ENCODE measurements around the gene ARFGAP1.

The ARFGAP1 gene

DNA sequence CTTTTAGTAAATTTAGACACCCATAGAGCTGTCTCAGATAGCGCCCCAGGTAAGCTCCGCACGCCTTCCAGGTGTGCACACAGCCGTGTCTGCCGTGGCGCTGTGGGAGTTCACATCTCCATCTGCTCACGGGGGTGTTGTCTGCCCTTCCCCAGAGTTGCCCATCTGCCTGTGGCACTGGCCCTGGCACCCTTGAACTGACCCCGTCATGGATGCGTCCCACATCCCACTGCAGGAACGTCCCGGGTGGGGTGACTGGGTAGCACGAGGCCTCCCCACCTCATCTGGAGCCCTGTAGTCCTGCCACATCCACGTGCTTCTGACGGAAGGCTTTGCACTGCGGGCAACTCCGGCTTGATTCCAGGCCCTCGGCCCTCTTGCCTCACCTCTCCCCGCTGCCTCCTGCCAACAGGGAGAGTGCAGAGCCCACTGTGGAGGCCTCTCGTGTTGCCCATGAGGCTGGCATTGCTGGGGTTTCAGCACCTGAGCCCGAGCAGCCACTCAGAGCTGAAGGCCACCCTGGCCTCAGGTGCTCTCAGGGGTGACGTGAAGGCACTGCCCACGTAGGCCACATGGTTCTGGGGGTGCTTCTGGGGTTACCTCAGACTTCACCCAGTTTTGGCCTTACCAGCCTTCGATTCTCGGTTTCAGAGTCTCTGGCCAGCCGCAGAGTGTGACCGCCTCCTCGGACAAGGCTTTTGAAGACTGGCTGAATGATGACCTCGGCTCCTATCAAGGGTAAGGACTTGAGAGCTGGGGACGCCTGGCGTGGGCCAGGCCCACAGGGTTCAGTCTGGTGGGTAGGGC lies 5.1 kb downstream of the ARFGAP1 start:
- DNase-seq (ENCODE audit: low read depth in 2 of 2): no peak

DNA sequence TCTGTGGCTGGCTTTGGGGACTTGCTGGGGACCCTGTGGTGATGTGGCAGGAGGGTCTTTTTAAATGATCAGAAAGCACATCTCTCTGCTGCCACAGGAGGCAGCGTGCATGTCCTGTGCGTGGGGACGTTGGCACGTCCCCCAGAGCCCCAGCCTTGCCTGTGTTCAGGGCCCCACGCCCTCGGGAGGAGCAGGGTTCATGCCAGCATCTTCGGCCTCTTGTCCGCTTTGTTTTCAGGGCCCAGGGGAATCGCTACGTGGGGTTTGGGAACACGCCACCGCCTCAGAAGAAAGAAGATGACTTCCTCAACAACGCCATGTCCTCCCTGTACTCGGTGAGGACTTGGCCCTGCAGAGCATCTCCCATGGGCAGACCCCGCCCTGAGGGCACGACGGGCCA lies 6.0 kb downstream of the ARFGAP1 start:
- no peak for DNase-seq (ENCODE audit: low read depth in 2 of 2)

DNA sequence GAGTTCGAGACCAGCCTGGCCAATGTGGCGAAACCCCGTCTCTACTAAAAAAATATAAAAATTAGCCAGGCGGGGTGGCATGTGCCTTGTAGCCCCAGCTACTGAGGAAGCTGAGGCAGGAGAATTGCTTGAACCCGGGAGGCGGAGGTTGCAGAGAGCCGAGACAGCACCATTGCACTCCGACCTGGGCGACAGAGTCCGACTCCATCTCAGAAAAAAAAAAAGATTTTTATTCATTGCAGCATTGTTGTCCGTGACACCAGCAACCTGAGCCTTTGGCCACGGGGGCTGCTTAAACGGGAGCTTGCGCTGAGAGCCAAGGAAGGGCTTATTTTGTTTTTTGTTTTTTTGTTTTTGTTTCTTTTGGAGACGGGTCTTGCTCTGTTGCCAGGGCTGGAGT lies 7.3 kb downstream of the ARFGAP1 start:
- no peak for DNase-seq (ENCODE audit: low read depth in 2 of 2)

DNA sequence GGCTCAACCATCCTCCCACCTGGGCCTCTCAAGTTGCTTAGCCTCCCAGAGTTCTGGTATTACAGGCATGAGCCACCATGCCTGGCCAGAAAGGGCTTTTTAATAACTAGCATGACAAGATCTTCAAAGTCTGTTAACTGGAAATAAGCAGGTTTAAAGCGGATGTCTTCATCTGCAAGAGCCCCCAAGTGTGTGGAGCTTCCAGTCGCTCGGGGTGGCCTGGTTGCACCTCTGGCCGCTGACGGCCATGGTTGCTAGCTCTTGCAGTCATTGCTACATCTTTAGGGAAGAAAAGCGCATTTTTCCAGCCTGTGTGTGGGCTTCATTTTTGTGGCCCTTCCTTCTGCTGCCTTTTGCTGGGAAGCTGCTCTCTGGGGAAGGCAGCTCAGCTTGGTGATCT lies 7.8 kb downstream of the ARFGAP1 start:
- DNase-seq (ENCODE audit: low read depth in 2 of 2): no peak

DNA sequence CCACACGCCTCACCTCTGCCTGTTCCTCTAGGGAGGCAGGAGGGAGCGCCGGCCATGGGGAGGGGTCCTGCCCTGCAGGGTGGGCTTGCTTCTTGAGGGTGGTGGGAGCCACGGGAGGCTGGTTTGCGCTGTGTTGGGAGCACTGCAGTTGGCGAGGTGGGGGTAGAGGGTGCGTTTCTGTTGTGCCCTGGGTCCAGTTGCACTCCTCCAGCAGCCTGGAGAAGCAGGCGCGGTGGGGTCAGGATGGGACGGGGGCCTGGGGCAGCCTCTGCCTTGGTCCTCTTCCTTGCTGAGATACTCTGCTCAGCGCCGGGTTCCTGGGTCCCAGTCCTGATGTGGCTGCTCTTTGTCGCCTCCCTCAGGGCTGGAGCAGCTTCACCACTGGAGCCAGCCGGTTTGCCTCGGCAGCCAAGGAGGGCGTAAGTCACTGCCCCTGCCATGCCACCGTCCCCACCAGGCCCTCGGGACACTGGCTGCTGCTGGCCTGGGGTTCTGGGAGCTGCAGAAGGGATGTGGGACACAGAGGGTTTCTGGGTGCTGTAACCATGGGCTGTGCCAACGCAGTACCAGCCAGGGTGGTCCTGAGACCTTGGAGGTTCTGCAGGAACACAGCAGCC lies 8.4 kb downstream of the ARFGAP1 start:
- DNase-seq (ENCODE audit: low read depth in 2 of 2): no peak

DNA sequence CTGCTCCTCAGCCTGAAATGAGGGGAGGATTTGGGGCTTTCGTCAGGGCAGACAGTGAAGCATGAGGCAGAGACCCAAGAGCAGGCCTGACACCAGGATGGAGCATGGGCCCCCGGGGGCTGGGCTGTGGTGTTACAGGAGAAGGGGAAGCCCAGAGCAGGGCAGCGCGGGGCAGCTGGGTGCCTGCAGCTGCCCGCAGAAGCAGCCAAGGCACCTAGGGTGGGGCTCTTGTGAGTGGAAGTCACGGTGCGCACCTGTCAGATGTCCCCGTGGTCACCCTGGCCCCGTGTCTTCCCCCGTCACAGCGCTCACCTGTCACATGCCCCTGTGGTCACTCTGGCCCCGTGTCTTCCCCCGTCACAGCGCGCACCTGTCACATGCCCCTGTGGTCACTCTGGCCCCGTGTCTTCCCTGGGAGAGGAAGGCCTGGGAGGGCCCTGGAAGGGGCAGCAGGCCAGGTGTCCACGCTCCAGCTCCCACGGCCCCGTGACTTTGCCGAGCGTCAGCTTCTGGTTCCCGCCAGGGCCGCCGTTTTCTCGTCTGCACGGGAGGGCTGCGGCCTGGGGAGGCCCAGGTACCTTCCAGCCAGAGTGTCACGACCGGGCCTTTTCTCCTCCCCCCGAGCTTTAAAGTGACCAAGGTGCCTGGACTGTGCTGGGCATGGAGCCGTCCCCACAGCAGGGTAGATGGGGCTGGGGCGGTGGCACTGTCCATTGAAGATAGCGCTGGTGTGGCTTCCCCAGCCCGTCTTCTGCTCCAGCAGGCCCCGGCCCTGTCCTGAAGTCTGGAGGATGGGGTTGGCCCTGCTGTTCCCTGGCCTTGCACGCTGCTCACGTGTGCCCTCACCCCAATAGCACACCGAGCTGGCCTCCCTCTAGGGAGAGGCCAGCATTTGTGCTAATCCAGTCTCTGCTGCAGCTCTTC lies 9.4 kb downstream of the ARFGAP1 start:
- no peak for DNase-seq (ENCODE audit: low read depth in 2 of 2)

DNA sequence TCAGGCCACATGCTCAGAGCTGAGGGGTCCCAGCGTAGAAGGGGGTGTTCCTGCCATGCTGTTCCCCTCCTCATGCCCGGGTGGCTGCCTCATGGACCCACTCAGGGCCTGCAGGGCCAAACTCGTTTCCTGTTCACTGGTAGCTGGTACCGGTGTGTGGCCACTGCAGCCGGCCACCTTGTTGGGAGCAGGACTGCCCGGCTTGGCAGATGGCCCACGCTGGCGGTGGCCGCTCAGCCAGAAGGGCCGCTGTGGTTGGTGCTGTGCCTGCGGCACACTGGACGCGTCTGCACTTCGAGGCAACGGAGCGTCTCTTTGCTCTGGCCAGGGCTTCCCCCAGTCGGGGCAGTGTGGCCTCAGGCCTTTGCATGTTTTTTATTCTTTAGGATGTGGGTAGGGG lies 10.3 kb downstream of the ARFGAP1 start:
- DNase-seq (ENCODE audit: low read depth in 2 of 2): no peak

DNA sequence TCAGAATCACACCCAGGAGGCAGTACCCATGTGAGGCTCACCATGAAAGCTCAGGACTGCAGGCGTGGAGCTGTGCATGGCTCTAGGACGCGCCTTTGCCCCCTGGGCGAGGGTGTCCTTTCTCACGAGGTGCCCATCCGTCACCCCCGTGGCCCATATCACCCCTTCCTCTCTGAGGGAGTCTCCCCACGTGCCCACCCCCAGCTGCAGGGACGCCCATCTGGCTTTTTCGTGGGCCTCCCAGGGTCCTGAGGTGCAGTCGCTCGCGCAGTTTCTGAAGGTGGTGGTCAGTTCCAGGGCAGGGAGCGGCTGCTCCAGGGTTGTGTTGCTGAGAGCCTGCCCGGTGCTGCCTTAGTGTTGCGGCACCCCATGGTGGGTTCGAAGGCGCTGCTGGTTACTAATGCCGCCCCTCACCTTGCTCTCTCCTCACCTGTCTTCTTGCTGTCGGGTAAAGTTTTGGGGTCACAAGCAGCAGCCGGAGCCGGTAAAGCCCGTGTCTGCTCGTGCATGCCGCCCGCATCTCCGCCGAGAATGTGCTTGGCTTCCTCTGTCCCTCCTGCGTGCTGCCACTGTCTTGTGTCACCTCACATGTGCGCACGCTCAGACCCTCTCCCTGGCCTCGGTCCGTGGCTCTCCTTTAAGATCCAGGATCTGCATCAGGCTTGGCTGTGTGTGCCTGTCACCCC lies 10.9 kb downstream of the ARFGAP1 start:
- no peak for DNase-seq (ENCODE audit: low read depth in 2 of 2)

DNA sequence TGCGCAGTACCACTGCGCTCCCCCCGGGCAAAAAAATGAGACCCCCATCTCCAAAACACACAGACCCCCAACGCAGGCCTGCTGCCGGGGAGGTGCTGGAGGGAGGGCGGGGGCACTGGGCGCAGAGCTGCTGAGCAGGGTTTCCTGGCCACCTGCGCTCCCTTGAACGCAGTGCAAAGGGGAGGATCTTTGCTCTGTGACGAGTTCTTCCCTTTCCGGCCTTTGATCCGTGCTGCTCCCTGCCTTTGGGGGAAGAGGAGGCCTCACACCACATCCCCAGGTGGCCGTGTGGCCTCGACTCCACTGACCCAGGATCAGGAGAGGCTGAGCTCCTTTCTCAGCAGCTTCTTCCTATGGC lies 11.4 kb downstream of the ARFGAP1 start:
- DNase-seq (ENCODE audit: low read depth in 2 of 2): no peak

DNA sequence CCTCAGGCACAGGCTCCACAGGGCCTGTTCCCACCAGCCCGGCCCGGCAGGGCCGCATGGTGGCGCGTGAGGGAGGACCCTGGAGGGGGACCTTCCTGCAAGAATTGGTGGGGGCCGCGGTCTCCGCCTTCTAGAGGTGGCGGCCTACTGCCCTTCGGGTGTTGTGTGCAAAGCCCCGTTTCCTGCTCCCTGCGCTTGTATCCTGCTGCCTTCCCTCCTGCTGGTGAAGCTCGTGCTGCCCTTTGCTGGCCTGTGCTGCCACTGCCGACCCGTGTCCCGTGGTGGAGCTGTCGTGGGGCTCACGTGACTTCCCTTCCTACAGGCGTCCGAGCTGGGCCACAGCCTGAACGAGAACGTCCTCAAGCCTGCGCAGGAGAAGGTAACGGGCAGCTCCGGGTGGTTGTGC lies 11.9 kb downstream of the ARFGAP1 start:
- DNase-seq (ENCODE audit: low read depth in 2 of 2): no peak

DNA sequence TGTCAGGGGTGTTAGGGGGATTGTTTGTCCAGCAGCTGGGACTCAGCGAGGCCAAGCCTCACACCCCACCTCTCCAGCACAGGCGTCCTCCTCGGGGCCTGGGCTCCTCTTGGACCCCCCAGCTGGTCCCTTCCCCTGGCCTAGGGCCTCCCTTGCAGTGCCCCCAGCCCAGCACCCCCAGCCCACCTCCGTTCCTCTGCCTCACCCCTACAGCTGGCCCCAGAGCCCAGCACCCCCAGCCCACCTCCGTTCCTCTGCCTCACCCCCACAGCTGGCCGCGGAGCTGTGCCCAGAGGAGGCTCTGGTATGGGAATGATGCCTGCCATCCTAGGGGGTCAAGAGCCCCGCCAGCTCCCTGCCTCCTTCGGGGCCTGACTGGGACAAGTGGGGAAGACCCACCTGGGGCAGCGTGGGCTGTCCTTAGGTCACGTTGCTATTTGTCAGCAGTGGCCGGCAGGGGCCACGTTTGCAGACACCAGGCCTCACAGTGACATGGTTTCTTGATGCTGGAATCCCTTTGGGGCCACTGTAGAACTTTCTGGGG lies 12.4 kb downstream of the ARFGAP1 start:
- DNase-seq (ENCODE audit: low read depth in 2 of 2): no peak

DNA sequence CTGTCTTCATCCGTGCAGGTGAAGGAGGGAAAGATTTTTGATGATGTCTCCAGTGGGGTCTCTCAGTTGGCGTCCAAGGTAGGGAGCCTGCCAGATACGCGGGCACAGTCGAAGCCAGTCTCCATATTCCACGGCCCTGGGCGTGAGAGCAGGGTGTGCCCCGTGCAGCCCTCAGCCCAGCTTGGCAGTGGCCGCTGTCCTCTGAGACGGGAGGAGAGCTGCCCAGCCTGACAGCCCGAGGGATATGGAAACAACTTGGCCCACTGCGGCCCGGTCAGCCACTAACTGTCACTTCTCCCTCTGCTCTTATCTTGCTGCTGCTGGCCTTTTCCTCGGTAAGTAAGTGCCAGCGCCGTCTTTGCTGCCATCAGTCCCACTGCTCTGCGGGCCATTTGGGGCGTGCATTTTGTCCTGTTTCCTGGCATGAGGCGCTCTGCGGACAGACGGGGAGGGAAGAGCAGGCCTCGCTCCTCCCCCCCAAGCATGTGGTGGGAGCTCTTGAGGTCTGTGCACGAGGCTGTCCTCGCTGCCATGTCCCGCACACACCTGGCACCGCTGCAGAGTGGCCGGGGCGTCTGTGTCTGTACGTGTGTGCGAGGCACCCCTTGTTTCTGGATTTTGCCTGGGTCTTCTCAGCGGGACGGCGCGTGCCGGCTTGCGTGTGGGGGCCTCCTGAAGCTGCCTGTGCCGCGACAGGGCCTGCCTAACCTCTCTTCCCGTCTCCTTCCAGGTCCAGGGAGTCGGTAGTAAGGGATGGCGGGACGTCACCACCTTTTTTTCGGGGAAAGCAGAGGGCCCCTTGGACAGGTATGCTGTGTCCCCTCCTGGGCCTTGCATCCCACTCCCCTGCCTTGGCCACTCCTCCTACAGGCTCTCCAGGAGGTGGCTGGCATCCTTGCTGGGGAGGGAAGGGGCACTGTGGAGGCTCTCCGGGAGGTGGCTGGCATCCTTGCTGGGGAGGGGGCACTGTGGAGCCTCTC lies 13.3 kb downstream of the ARFGAP1 start:
- no peak for DNase-seq (ENCODE audit: low read depth in 2 of 2)

DNA sequence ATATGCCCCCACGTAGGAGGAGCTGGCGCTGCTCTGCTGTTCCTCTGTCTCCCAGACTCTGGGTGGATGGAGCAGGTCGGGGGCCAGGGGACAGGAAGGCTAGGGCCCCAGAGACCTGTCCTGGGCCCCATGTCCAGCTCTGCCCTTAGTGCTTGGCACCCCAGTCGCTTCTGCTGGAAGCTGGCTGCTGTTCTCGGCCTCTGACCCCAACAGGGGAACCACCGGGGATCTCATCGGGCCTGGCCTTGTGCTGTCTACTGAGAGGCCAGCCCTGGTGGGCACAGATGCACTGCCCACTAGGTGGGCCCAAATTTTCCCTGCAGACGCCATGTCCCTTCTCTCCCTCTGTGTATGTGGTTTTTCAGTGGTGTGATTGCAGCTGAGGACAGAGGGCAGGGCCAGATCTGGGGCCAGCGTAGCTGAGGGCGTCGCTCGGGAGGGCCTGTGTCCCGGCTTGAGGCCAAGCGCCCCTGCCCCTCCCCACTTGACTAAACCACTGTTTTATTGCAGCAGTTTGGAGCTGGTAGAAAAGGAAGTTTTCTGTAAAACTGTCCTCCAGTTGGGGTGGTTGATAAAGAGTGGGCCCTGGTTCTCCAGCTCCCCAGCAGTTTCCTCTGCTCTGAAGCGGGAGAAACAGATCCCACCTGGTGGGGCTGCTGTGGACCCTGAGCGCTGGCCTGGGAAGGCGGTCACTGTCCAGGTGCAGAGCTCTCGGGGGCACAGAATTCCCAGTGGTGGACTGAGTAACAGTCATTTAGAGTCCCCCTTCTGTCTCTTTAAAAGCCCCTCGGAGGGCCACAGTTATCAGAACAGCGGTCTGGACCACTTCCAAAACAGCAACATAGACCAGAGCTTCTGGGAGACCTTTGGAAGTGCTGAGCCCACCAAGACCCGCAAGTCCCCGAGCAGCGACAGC lies 14.4 kb downstream of the ARFGAP1 start:
- DNase-seq (ENCODE audit: low read depth in 2 of 2): no peak

DNA sequence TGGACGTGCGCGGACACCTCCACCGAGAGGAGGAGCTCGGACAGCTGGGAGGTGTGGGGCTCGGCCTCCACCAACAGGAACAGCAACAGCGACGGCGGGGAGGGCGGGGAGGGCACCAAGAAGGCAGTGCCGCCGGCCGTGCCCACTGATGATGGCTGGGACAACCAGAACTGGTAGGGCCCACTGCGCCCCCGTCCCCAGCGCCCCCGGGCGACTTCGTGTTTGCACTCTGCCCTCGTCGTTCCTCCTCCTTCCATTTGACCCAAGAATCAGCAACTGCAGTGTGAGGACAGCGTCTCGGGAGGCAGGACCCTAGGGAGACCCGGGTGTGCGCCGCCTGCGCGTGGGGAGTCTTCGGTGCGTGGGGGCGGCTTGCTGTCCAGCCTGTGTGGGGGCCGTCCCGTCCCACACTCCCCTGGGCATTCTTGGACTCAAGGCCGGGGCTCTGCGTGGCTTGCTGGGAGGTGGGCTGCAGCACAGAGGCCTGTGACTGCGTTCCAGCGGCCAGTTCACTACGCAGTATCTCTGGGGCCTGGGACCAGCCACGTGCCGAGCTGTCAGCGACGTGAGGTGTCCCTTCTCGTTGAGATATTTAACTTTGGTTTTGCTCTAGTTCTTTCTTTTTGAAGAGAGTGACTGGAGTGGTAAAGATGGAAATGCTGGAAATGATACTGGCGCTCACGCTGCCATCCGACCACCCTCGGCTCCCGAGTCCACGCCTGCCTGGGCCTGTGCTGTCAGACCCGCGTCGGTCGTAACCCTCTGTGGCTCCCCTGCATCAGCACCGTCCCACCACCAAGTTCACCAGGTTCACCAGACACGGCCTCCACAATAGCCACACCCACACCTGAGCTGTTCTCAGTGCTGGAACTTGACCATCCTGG lies 15.3 kb downstream of the ARFGAP1 start:
- no peak for DNase-seq (ENCODE audit: low read depth in 2 of 2)

DNA sequence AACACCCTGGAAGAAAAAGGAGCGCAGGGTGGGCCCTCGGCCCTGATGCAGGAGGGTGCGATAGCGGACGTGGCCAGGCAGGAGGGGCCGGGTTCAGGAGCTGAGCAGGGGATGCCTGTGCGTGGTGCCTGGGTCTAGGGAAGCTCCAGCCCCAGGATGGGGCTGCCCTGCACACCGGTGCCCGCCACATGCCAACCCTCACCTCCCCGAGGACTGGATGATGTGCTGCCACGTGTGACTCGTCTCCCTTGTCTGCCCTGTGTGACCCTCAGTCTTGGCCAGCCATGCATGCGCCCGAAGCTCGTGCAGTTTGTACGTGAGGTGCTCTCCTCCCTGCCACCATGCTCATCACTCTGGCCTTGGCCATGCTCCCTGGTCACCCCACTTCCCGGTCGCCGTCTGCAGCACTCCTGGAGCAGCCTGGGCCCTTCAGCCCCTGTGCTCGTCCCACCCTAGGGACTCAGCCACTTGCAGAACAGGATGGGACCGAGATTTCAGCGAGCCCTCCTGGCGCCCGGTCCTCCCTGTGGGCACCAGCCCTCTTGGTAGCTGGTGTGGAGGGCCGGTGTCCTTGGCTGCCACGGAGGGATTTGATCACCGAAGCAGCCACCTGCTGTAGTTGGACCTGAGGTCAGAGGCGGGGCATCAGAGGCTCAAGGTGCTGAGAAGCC lies 16.1 kb downstream of the ARFGAP1 start:
- DNase-seq (ENCODE audit: low read depth in 2 of 2): no peak

DNA sequence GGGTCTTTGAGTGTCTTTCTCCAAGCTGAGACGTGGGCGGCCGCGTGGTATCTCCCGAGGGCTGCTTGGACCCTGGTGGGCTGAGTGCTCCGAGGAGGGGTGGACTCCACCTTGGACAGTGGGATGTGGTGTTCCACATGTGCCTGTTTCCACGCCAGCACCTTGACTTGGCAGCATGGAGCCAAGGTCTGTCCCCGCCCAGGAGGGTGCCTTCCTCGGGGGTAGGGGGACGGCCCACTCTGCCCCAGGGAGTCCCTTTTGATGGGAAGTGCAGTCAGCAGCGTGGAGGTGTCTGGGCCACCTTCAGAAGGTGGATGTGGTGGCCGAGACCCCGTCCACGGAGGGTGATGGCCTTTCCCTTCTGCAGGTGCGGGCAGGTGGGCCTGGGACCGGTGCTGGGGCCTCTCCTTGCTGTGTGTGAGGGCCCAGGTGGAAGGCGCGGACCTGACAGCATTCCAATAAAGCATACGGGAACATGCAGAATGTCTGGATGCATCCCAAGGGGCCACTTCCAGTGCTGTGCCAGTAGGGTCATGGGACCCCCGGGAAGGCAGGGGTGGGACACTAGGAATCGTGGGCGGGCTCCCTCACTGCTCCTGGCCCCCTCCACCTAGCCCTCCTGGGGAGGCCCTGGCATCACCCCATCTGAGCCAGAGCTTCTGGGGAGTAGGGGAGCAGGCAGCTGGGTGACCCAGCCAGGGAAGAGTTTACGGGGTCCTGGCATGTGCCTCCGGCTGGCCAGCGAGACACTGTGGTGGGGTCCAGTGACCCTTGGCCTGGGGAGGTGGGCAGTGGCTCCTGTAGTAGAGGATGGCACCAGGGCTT lies 16.9 kb downstream of the ARFGAP1 start:
- DNase-seq (ENCODE audit: low read depth in 2 of 2): no peak

DNA sequence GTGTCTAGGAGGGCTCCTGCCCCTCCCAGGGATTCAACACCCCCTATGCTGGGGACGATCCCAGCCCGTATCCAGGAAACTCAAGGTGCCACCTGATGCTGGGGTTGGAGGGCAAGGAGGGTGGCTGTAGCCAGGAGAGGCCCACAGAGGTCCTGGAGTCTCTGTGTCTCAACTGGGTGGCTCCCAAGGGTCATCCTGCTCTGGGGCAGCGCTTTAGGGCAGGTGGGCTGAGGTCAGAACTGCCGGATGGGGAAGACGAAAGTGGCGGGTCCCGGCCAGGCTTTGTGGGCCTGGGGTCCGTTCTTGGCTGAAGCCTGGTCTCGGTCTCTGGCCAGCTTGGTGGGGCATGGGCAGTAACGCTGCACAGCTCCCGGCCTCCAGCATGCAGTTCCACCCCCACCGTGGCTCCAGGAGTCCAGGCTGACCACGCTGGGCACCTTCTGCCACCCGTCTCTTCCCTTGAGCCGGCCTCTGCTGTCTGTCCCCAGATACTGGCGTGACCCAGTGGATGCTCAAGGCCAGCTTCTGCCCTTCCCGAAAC lies 17.6 kb downstream of the ARFGAP1 start:
- DNase-seq (ENCODE audit: low read depth in 2 of 2): no peak

Measured in activated CD8-positive, alpha-beta memory T cell treated with anti-CD3 and anti-CD28 coated beads for 4 hours (primary cell).